ENCODE results near the gene MXRA7.

The MXRA7 gene

DNA sequence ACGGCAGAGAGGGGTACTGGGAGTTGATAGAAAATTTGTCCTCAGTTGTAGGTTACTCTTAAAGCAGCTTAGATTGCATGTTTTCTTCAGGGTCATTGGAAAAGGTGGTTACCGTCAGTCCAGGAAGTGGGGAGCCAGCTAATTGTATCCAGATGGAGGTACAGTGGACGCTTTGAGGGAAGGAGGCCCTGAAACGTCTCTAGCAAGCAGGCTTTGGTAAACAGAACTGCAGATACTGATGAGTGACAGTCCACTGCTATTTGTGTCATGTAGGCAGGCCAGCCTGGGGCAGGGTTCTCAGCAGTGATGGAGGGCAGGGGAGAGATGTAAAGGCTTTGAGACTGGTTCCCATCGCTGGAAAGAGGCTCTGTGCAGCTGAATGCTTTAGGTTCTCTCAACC is 37.0 kb downstream of the MXRA7 start:
- H3K27ac ChIP-seq, result no peak overlapping the region
- H3K27me3 ChIP-seq (ENCODE audit: insufficient read depth, low read depth, severe bottlenecking), result no peaks in the 10 kb centered on the region
- DNase-seq, result no peak
- H3K9me3 ChIP-seq (ENCODE audit: severe bottlenecking), result no peaks in the 10 kb centered on the region
- peaks cover 17% of the 10 kb centered on the region for H3K36me3 ChIP-seq
- TF ChIP-seq, protein P1, sequence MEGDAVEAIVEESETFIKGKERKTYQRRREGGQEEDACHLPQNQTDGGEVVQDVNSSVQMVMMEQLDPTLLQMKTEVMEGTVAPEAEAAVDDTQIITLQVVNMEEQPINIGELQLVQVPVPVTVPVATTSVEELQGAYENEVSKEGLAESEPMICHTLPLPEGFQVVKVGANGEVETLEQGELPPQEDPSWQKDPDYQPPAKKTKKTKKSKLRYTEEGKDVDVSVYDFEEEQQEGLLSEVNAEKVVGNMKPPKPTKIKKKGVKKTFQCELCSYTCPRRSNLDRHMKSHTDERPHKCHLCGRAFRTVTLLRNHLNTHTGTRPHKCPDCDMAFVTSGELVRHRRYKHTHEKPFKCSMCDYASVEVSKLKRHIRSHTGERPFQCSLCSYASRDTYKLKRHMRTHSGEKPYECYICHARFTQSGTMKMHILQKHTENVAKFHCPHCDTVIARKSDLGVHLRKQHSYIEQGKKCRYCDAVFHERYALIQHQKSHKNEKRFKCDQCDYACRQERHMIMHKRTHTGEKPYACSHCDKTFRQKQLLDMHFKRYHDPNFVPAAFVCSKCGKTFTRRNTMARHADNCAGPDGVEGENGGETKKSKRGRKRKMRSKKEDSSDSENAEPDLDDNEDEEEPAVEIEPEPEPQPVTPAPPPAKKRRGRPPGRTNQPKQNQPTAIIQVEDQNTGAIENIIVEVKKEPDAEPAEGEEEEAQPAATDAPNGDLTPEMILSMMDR (IDR thresholded peaks at IDR 0.05; ENCODE audit: low read depth, low read length), result no peak
- no peak overlapping the region for H3K4me3 ChIP-seq (ENCODE audit: low read depth, low read length)

DNA sequence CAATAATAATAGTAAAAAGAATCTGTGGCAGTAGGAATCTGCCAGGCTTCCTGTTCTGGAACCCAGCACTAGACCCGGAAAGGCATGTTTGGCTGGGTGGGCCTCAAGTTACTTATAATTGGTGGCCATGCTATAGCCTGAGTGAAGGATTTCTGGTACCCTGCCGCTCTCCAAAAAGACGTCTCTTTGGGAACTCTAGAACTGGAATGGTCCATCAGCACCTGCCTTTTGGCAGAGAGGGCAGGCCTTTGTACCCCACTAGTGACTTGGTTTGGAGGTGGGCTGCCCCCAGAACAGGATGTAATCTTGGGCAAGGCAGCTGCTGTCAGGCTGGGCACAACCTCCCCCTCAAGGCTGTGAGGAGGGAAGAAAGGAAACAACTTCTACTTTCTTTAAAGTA is 37.9 kb downstream of the MXRA7 start:
- TF ChIP-seq, protein P1 (IDR thresholded peaks at IDR 0.05; ENCODE audit: low read depth, low read length), result no peak
- Histone ChIP-seq H3K27ac (no peak overlapping the region), H3K27me3 (ENCODE audit: insufficient read depth, low read depth, severe bottlenecking) (no peaks in the 10 kb centered on the region), H3K4me3 (ENCODE audit: low read depth, low read length) (no peak overlapping the region), H3K36me3 (peaks cover 17% of the 10 kb centered on the region), H3K9me3 (ENCODE audit: severe bottlenecking) (no peaks in the 10 kb centered on the region)
- no peak for DNase-seq

DNA sequence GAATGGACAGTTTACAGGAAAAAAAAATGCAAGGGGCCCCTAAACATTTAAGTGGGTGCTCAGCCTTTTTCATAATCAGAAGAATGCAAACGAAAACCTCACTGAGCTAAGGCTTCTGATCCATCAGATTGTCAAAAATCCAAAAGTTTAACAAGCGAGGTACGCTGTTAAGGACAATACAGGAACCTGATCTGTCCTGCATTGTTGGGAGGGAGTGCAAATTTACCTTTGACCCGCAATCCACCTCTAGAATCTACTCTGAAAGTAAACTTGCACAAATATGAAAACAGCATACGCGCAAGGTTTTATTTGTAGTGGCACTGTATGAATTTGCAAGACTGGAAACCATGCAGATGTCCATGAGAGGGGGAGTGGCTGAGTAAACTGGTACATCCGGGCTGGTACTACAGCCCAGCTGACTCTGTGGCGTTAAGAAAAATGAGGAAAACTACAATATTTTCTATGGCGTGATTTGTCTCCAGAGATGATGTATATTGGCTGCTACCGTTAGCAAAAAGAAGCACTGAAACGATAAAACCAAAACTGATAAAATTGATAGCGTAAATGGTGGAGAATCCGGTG is 38.4 kb downstream of the MXRA7 start:
- no peak for DNase-seq
- H3K27ac ChIP-seq, result peak overlapping the region; percentile 86
- TF ChIP-seq, protein P1 (IDR thresholded peaks at IDR 0.05; ENCODE audit: low read depth, low read length), result no peak
- H3K27me3 ChIP-seq (ENCODE audit: insufficient read depth, low read depth, severe bottlenecking), result no peaks in the 10 kb centered on the region
- H3K9me3 ChIP-seq (ENCODE audit: severe bottlenecking), result no peaks in the 10 kb centered on the region
- peaks cover 12% of the 10 kb centered on the region for H3K36me3 ChIP-seq
- H3K4me3 ChIP-seq (ENCODE audit: low read depth, low read length), result peak overlapping the region; percentile 98

DNA sequence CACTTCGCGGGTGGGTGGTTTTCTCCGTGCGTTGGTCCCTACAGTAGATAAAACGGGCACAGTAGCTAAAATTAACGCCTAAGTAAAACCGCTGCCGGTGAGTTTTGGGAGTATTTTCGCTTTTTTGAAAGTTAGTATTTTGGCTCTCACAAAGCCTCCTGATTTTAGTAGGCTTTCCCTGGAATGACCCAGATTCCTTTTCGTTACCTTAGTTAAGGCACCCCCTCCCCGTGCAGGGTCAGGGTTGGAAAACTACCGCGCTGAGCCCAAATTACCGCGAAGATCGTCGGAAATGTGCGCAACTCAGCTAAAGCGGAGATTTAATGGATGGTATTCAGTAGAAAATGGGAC is 38.9 kb downstream of the MXRA7 start:
- DNase-seq, result no peak
- H3K27ac ChIP-seq, result peak overlapping the region; percentile 86
- peak overlapping the region; percentile 98 for H3K4me3 ChIP-seq (ENCODE audit: low read depth, low read length)
- no peaks in the 10 kb centered on the region for H3K27me3 ChIP-seq (ENCODE audit: insufficient read depth, low read depth, severe bottlenecking)
- peaks cover 8% of the 10 kb centered on the region for H3K36me3 ChIP-seq
- TF ChIP-seq, protein P1 (IDR thresholded peaks at IDR 0.05; ENCODE audit: low read depth, low read length), result no peak
- no peaks in the 10 kb centered on the region for H3K9me3 ChIP-seq (ENCODE audit: severe bottlenecking)

DNA sequence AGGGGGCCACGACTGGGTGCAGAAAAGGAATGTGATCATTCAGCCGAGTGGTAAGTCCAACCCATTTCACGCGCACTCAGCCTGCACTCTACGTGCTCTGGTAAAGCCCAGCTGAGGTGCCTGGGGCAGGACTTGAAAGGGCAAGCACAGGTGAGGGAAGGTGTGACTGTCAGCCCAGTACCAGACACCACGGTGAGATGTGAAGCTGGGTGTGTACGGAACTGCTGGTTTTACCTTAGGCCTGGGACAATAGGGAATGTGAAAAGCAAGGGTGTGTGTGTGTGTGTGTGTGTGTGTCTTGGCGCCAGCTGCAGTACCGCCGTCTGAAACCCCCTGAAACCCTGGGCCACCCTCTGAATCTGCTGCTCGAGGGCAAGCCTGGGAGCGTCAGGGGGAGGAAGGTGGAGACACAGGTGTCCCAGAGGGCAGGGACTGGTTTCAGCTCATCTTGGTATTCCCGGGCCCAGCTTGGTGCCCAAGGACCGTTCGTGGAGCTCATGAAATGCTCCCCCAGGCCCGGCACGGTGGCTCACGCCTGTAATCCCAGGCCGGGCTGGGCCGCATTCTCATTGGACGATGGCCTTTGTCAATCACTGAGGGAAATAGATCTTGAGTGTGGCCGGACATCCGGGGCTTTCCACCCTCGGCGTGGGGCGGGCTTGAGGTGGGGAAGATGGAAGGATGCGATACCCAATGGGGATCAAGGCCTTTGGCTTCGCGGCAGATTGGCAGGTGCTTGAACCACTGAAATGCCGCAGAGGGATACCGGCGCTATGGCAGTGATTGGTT is 39.4 kb downstream of the MXRA7 start:
- Histone ChIP-seq H3K36me3 (peaks cover 2% of the 10 kb centered on the region; the same call in 1 of the 2 replicates), H3K27me3 (ENCODE audit: insufficient read depth, low read depth, severe bottlenecking) (no peaks in the 10 kb centered on the region), H3K27ac (peak overlapping the region; percentile 95), H3K9me3 (ENCODE audit: severe bottlenecking) (no peaks in the 10 kb centered on the region), H3K4me3 (ENCODE audit: low read depth, low read length) (peak overlapping the region; percentile 98)
- TF ChIP-seq, protein P1 (IDR thresholded peaks at IDR 0.05; ENCODE audit: low read depth, low read length), result no peak
- peak; percentile 100 for DNase-seq

Measured in WERI-Rb-1 (cell line).